KMS-11 (cell line): ENCODE data around the gene PACSIN1.

Experiments used
- H2AFZ ChIP-seq: fragments of 200-600 bp; sonication (generic); 2 replicates; pipeline ENCODE4 v1.6.1; 2016; ENCODE audit warnings: antibody characterized with exemption, mixed run types, low read depth
- H3K27ac ChIP-seq: fragments of 200-600 bp; sonication (generic); 2 replicates; pipeline ENCODE4 v1.6.1; 2016; ENCODE audit warnings: mild to moderate bottlenecking, mixed run types
- H3K27me3 ChIP-seq: fragments of 200-600 bp; sonication (generic); 2 replicates; pipeline ENCODE4 v1.6.1; 2017; ENCODE audit warnings: mild to moderate bottlenecking, low read depth, mixed run types, moderate library complexity; ENCODE audit not compliant: insufficient read depth
- H3K36me3 ChIP-seq: fragments of 200-600 bp; sonication (generic); 2 replicates; pipeline ENCODE4 v1.6.1; 2017; ENCODE audit warnings: mild to moderate bottlenecking, mixed run types; ENCODE audit not compliant: insufficient read depth
- H3K4me1 ChIP-seq: fragments of 200-600 bp; sonication (generic); 2 replicates; pipeline ENCODE4 v1.6.1; 2016; ENCODE audit warnings: mild to moderate bottlenecking, low read depth, mixed run types; ENCODE audit not compliant: poor library complexity, severe bottlenecking
- H3K4me2 ChIP-seq: fragments of 200-600 bp; sonication (generic); 2 replicates; pipeline ENCODE4 v1.7.0; 2016; ENCODE audit warnings: mild to moderate bottlenecking, mixed run types
- H3K4me3 ChIP-seq: fragments of 200-600 bp; sonication (generic); IDR thresholded peaks from 2 replicates; pipeline ENCODE4 v1.6.1; 2017; ENCODE audit warnings: low read depth, low read length, mixed read lengths; ENCODE audit not compliant: insufficient read depth
- H3K79me2 ChIP-seq: fragments of 200-600 bp; sonication (generic); 2 replicates; pipeline ENCODE4 v1.6.1; 2016; ENCODE audit warnings: low read depth, mixed run types; ENCODE audit not compliant: insufficient read depth
- H3K9ac ChIP-seq: fragments of 200-600 bp; sonication (generic); 2 replicates; pipeline ENCODE4 v1.6.1; 2016; ENCODE audit warnings: mild to moderate bottlenecking, mixed run types
- H4K20me1 ChIP-seq: fragments of 200-600 bp; sonication (generic); 2 replicates; pipeline ENCODE4 v1.6.1; 2016; ENCODE audit warnings: mild to moderate bottlenecking, mixed run types; ENCODE audit not compliant: insufficient read depth
- TF ChIP-seq, protein P1 (sequence below): fragments of 200-600 bp; sonication (generic); conservative IDR thresholded peaks from 2 replicates; pipeline ENCODE4 v1.6.1; 2017; ENCODE audit warnings: low read depth, mild to moderate bottlenecking, antibody characterized with exemption, low read length, moderate library complexity, mixed read lengths

PACSIN1 gene

DNA sequence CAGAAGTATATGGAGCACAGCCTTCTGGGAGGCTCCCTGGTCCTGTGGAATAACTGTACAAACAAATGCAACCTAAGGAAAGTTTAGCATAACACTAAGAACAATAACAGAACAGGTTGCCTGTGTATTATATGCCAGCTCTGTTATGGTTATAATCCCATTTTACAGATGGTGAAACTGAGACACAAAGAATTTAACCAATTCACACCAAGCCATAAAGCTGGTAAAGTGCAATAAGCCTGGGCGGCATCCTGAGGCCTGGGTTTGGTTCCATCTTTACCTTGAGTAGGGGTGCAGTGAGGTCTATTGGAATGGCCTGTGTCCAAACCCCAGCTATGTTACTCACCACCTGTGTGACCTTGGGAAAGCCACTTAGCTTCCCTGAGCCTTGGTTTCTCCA is 14.7 kb upstream of the PACSIN1 start:
- Histone ChIP-seq H3K4me3 (no peak overlapping the region), H4K20me1 (no peaks in the 10 kb centered on the region), H2AFZ (no peak overlapping the region), H3K36me3 (no peaks in the 10 kb centered on the region), H3K27me3 (no peaks in the 10 kb centered on the region), H3K4me1 (no peaks in the 10 kb centered on the region), H3K9ac (no peak overlapping the region), H3K79me2 (no peaks in the 10 kb centered on the region), H3K27ac (no peak overlapping the region), H3K4me2 (no peak overlapping the region)
- TF ChIP-seq, protein P1, sequence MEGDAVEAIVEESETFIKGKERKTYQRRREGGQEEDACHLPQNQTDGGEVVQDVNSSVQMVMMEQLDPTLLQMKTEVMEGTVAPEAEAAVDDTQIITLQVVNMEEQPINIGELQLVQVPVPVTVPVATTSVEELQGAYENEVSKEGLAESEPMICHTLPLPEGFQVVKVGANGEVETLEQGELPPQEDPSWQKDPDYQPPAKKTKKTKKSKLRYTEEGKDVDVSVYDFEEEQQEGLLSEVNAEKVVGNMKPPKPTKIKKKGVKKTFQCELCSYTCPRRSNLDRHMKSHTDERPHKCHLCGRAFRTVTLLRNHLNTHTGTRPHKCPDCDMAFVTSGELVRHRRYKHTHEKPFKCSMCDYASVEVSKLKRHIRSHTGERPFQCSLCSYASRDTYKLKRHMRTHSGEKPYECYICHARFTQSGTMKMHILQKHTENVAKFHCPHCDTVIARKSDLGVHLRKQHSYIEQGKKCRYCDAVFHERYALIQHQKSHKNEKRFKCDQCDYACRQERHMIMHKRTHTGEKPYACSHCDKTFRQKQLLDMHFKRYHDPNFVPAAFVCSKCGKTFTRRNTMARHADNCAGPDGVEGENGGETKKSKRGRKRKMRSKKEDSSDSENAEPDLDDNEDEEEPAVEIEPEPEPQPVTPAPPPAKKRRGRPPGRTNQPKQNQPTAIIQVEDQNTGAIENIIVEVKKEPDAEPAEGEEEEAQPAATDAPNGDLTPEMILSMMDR = no peak

DNA sequence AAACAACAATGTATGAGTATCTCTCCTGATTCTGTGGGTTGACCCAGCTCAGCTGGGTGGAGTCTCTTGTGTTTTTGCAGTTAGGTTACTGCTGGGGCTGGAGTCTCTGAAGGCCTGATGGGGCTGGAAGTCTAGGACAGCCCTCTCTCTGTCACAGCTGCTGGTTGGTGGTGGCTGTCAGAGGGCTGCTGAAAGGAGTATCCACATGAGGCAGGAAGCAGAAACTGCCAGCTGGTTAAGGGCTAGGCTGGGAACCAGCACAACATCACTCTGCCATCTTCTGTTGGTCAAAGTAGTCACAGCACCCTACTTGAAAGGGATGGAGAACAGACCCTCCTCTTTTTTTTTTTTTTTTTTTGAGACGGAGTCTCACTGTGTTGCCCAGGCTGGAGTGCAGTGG is 10.0 kb upstream of the PACSIN1 start:
- TF ChIP-seq, protein P1 = no peak
- Histone ChIP-seq H3K4me2 (no peak overlapping the region), H3K79me2 (no peaks in the 10 kb centered on the region), H3K36me3 (no peaks in the 10 kb centered on the region), H3K27ac (no peak overlapping the region), H3K4me1 (no peaks in the 10 kb centered on the region), H3K4me3 (no peak overlapping the region), H3K27me3 (no peaks in the 10 kb centered on the region), H3K9ac (no peak overlapping the region), H4K20me1 (no peaks in the 10 kb centered on the region), H2AFZ (no peak overlapping the region)

DNA sequence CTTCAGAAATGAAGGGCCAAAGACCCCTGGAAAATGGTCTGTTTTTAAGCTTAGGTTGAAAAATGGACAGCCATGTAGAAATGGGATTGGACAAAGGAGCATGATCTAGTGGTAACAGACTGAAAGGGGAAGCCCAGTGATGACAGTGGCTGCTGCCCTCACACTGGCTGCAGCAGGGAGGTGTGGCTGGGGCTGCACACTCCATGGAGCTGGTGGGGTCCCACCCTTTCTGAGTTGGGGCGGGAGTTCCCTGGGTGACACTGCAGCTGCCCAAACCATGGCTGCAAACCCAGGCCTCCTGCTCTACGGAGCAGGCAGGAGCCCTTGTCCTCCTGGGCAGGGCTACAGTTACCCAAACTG is 8.5 kb upstream of the PACSIN1 start:
- no peak overlapping the region for H3K4me2 ChIP-seq
- H3K36me3 ChIP-seq = no peaks in the 10 kb centered on the region
- no peak overlapping the region for H2AFZ ChIP-seq

DNA sequence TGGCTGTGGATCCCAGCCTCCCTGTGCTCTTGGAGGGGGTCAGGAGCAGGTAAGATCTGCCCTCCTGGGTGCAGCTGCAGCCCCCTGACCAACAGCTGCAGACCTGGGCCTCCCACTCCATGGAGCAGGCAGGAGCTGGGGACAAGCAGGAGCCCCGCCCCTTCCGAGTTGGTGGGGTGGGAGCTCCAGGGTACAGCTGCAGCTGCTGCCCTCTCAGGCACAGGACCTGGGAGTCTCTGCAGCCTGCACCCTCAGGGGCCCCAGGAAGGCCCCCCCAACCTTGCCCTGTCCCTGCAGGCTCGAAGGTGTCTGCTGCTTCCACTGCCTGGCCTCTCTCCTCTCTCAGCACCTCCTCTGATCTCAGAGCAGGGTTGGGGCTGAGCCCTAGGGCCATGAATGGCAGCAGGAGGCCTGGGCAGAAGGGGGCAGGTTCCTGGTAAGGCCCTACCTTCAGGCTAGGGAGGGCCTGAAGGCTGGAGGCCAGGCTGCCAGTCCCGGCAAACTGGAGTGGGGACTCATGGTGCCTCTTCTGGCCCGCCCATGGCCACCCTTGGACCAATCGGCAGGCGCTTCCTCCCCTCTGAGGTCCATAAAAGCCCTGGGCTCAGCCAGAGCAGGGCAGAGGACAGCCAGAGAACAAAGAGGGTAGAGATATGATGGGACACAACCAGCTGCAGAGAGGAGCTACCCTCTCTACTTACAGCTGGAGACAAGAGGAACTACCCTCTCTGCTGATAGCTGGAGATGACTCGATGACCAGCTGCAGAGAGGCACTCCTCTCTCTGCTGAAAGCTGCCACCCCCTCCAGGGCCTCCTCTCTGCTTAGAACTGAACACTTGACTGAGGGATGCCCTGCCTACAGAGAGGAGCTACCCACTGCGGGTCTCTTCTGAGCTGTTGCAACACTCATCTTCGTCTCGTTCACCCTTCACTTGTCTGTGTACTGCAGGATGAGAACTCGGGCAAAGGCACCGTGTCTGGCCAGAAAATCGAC is 7.8 kb upstream of the PACSIN1 start:
- Histone ChIP-seq H4K20me1 (no peaks in the 10 kb centered on the region), H3K27me3 (no peaks in the 10 kb centered on the region), H3K4me3 (no peak overlapping the region), H3K4me2 (no peak overlapping the region), H3K27ac (no peak overlapping the region), H3K36me3 (no peaks in the 10 kb centered on the region), H3K4me1 (no peaks in the 10 kb centered on the region), H2AFZ (no peak overlapping the region; the same call in 1 of the 2 replicates), H3K9ac (no peak overlapping the region), H3K79me2 (no peaks in the 10 kb centered on the region)
- TF ChIP-seq, protein P1 = no peak

More for the DNA sequence above, 8.5 kb upstream of the PACSIN1 start:
- TF ChIP-seq, protein P1 = no peak
- no peak overlapping the region for H3K4me3 ChIP-seq
- H3K27me3 ChIP-seq = no peaks in the 10 kb centered on the region
- H4K20me1 ChIP-seq = no peaks in the 10 kb centered on the region
- H3K27ac ChIP-seq = no peak overlapping the region
- H3K79me2 ChIP-seq = no peaks in the 10 kb centered on the region
- H3K9ac ChIP-seq = no peak overlapping the region
- no peaks in the 10 kb centered on the region for H3K4me1 ChIP-seq
